Lower leg skin (tissue), 3 donors: ENCODE results near the gene NRN1L.
"Not testable (repeated sequence)": the region's sequence is repeated elsewhere in the genome, so short reads cannot be mapped to it uniquely, and the experiment has no call there.

Experiments
- POLR2A ChIP-seq, 2 donors: fragments of 450-650 bp; IDR thresholded peaks; one replicate each; pipeline ENCODE4 v1.6.1; 2016 to 2017; ENCODE audit warnings: antibody characterized with exemption in 2 of 2, mild to moderate bottlenecking in 1 of 2, moderate library complexity in 1 of 2
- TF ChIP-seq, protein P1 (sequence below), 3 donors: fragments of 450-650 bp; IDR thresholded peaks; one replicate each; pipeline ENCODE4 v1.5.1; 2016; ENCODE audit warnings: antibody characterized with exemption in 3 of 3, mild to moderate bottlenecking in 3 of 3, moderate library complexity in 2 of 3

DNA sequence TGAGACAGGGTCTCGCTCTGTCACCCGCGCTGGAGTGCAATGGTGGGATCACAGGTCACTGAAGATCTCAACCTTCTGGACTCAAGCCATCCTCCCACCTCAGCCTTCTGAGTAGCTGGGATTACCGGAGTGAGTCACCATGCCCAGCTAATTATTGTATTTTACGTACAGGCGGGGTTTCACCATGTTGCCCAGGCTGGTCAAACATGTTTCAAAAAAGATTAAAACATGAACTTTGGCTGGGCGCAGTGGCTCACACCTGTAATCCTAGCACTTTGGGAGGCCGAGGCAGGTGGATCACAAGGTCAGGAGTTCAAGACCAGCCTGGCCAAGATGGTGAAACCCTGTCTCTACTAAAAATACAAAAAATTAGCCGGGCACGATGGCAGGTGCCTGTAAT is 47.5 kb upstream of the NRN1L start:
- TF ChIP-seq, protein P1, sequence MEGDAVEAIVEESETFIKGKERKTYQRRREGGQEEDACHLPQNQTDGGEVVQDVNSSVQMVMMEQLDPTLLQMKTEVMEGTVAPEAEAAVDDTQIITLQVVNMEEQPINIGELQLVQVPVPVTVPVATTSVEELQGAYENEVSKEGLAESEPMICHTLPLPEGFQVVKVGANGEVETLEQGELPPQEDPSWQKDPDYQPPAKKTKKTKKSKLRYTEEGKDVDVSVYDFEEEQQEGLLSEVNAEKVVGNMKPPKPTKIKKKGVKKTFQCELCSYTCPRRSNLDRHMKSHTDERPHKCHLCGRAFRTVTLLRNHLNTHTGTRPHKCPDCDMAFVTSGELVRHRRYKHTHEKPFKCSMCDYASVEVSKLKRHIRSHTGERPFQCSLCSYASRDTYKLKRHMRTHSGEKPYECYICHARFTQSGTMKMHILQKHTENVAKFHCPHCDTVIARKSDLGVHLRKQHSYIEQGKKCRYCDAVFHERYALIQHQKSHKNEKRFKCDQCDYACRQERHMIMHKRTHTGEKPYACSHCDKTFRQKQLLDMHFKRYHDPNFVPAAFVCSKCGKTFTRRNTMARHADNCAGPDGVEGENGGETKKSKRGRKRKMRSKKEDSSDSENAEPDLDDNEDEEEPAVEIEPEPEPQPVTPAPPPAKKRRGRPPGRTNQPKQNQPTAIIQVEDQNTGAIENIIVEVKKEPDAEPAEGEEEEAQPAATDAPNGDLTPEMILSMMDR (IDR thresholded peaks at IDR 0.05): not testable (repeated sequence)
- not testable (repeated sequence) for TF ChIP-seq POLR2A (IDR thresholded peaks at IDR 0.05)
